K562 (cell line): ENCODE results near the gene LETM1. TPM values are rescaled to one million over a fixed set of nuclear protein-coding genes. Genes with fewer than 3 reads are reported as not detected.

Experiments
- ZBTB40 ChIP-seq, 2 experiments: fragments of 450-650 bp in 1 of 2; sonication (generic) in 1 of 2; formaldehyde crosslinking in 1 of 2; IDR thresholded peaks; 2 replicates each; pipeline versions ENCODE4 v1.7.1 to v1.9.0; 2016 to 2022; ENCODE audit warnings: inconsistent platforms in 1 of 2, mild to moderate bottlenecking in 1 of 2, missing genetic modification reagents in 1 of 2
- polyA plus RNA-seq, 8 experiments: library from polyadenylated mRNA; depleted of rRNA in 4 of 8; stranded (reverse) in 5 of 8; unstranded in 3 of 8; fragments of >200 nt; fragmentation: Nextera tagmentation in 2 of 8; fragmentation: Illumina TruSeq in 1 of 8; extraction: Ambion mirVana in 2 of 8; extraction: Trizol in 1 of 8; gene quantifications; 2 replicates each; pipeline versions ENCODE4 v1.2.1 to v1.2.3, GENCODE V29; 2011 to 2014; ENCODE audit warnings: inconsistent platforms in 1 of 8, missing spikeins in 1 of 8
- total RNA-seq, 7 experiments: library from RNA; depleted of rRNA in 6 of 7; stranded (reverse); fragments of >200 nt in 6 of 7; fragmentation: Illumina TruSeq in 2 of 7; extraction: Trizol in 2 of 7; gene quantifications; 2 replicates each; pipeline versions ENCODE4 v1.2.1 to v1.2.3, GENCODE V29; 2011 to 2021; ENCODE audit warnings: low replicate concordance in 1 of 7

The LETM1 gene
- total and polyA plus RNA-seq, 9 of the 15 experiments (the other 6 are each of a cell fraction or from before 2014, with no cell fraction given): 3.9 to 109 (median 35.0) TPM

- peak; percentile 28; the same call in 1 of the 2 replicates for TF ChIP-seq ZBTB40 (IDR thresholded peaks at IDR 0.05)
- TF ChIP-seq ZBTB40 (CRISPR knock-in tag; IDR thresholded peaks at IDR 0.05): no peak
Observed at GRCh38 chr4:1869530-1870327, 13.8 kb upstream of the LETM1 start (continued).
